ENCODE results near the gene TSPO2. TPM values are rescaled to one million over a fixed set of nuclear protein-coding genes. Genes with fewer than 3 reads are reported as not detected.

The TSPO2 gene
- total and polyA plus RNA-seq, 2 of the 13 experiments (the other 11 are each of a cell fraction or from before 2014, with no cell fraction given) = 0.55 TPM; not detected in 1

DNA sequence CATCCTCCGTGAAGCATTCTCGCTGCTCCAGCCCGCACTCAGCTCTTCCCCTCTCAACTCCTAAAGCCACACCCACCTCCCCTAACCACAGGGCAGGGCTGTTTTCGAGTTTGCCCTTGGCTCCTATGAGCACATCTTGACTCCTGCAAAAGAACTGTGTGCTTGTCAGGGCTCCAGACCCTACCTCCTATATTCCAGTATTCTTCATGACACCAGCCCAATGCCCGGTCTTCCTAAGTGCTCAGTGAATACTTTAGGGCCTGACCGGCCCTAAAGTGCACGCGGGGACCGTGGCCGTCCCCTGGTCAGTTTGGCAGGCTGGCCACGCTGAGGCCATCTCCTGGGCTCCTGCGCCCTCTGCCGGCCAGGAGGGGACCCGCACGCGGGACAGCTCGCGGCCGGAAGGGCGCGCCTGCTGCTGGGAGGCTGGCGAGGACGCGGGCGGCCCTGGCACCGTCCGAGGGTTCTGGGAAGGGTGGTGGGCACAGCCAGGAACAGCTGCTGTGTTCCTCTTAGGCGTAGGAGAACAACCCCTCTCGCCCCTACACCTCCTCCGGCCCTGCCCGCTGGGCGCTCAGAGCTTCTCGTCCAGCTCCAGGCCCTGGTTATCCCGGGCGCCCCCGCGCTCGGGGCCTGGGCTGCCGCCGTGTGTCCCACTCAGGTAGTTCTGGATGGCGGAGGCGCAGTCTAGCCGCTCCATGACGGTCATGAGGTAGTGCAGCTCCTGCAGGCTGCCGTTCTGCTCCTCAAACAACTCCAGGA, 14.3 kb upstream of the TSPO2 start (continued):
- TF ChIP-seq SP1 (IDR thresholded peaks at IDR 0.05) (no peak), SP1 (CRISPR knock-in tag; IDR thresholded peaks at IDR 0.05) (no peak), FOXA3 (CRISPR knock-in tag; IDR thresholded peaks at IDR 0.05) (peak; percentile 40; the same call in 1 of the 2 replicates), RFX1 (IDR thresholded peaks at IDR 0.05) (no peak), ZNF263 (CRISPR knock-in tag; IDR thresholded peaks at IDR 0.05) (peak; percentile 58; the same call in 1 of the 2 replicates), ZKSCAN5 (CRISPR knock-in tag; IDR thresholded peaks at IDR 0.05) (no peak), ZNF251 (CRISPR knock-in tag; IDR thresholded peaks at IDR 0.05) (no peak), RXRA (CRISPR knock-in tag; IDR thresholded peaks at IDR 0.05) (peak; percentile 71), FOXP4 (CRISPR knock-in tag; IDR thresholded peaks at IDR 0.05) (peak; percentile 50; the same call in 1 of the 2 replicates), TBL1XR1 (IDR thresholded peaks at IDR 0.05; ENCODE audit: borderline replicate concordance, low read length, partially characterized antibody) (no peak), EP300 (IDR thresholded peaks at IDR 0.05; ENCODE audit: low read depth in 2 of 2, low read length in 2 of 2) (no peak), EP300 (CRISPR knock-in tag; IDR thresholded peaks at IDR 0.05; ENCODE audit: borderline replicate concordance) (no peak), ZNF850 (CRISPR knock-in tag; conservative IDR thresholded peaks at IDR 0.05) (no peak), SALL2 (CRISPR knock-in tag; IDR thresholded peaks at IDR 0.05) (peak; percentile 82), ZNF672 (CRISPR knock-in tag; IDR thresholded peaks at IDR 0.05) (no peak), ZNF883 (CRISPR knock-in tag; IDR thresholded peaks at IDR 0.05; ENCODE audit: not compliant biosample characterization) (peak; percentile 92), ZNF580 (CRISPR knock-in tag; IDR thresholded peaks at IDR 0.05; ENCODE audit: borderline replicate concordance, low read depth) (0 out of 2 replicates have a peak, but pooled peaks have one; percentile 61), ESRRA (CRISPR knock-in tag; IDR thresholded peaks at IDR 0.05; ENCODE audit: low read depth) (no peak), CREB1 (IDR thresholded peaks at IDR 0.05) (no peak), CREB1 (CRISPR knock-in tag; IDR thresholded peaks at IDR 0.05) (no peak), ZNF335 (CRISPR knock-in tag; IDR thresholded peaks at IDR 0.05) (no peak), KMT2B (CRISPR knock-in tag; IDR thresholded peaks at IDR 0.05) (no peak)
- TF ChIP-seq, protein P1, sequence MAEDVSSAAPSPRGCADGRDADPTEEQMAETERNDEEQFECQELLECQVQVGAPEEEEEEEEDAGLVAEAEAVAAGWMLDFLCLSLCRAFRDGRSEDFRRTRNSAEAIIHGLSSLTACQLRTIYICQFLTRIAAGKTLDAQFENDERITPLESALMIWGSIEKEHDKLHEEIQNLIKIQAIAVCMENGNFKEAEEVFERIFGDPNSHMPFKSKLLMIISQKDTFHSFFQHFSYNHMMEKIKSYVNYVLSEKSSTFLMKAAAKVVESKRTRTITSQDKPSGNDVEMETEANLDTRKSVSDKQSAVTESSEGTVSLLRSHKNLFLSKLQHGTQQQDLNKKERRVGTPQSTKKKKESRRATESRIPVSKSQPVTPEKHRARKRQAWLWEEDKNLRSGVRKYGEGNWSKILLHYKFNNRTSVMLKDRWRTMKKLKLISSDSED (CRISPR knock-in tag; IDR thresholded peaks at IDR 0.05) = no peak
- TF ChIP-seq, protein P2, sequence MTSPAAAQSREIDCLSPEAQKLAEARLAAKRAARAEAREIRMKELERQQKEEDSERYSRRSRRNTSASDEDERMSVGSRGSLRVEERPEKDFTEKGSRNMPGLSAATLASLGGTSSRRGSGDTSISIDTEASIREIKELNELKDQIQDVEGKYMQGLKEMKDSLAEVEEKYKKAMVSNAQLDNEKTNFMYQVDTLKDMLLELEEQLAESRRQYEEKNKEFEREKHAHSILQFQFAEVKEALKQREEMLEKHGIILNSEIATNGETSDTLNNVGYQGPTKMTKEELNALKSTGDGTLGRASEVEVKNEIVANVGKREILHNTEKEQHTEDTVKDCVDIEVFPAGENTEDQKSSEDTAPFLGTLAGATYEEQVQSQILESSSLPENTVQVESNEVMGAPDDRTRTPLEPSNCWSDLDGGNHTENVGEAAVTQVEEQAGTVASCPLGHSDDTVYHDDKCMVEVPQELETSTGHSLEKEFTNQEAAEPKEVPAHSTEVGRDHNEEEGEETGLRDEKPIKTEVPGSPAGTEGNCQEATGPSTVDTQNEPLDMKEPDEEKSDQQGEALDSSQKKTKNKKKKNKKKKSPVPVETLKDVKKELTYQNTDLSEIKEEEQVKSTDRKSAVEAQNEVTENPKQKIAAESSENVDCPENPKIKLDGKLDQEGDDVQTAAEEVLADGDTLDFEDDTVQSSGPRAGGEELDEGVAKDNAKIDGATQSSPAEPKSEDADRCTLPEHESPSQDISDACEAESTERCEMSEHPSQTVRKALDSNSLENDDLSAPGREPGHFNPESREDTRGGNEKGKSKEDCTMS (CRISPR knock-in tag; conservative IDR thresholded peaks at IDR 0.05) = no peak
- TF ChIP-seq, protein P3, sequence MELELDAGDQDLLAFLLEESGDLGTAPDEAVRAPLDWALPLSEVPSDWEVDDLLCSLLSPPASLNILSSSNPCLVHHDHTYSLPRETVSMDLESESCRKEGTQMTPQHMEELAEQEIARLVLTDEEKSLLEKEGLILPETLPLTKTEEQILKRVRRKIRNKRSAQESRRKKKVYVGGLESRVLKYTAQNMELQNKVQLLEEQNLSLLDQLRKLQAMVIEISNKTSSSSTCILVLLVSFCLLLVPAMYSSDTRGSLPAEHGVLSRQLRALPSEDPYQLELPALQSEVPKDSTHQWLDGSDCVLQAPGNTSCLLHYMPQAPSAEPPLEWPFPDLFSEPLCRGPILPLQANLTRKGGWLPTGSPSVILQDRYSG (CRISPR knock-in tag; IDR thresholded peaks at IDR 0.05) = 0 out of 2 replicates have a peak, but pooled peaks have one; percentile 25

All from HepG2 (cell line).